Fibroblast of lung (primary cell): ENCODE data around the gene LDB1.

ENCODE experiments used
- CTCF ChIP-seq, 2 donors: IDR thresholded peaks in 1 of 2; conservative IDR thresholded peaks in 1 of 2; 1 replicate in 1 of 2; 2 replicates in 1 of 2; pipeline ENCODE4 v1.5.1; 2011 to 2012; ENCODE audit warnings: low read length in 2 of 2, control low read depth in 1 of 2, inconsistent platforms in 1 of 2, low read depth in 1 of 2, mild to moderate bottlenecking in 1 of 2
- EZH2 ChIP-seq: IDR thresholded peaks from 2 replicates; pipeline ENCODE4 v1.5.1; 2012; ENCODE audit warnings: low read length, control low read depth, mild to moderate bottlenecking; ENCODE audit errors: missing control alignments

GRCh38 chr10:102140218-102140617 is 20.1 kb upstream of the LDB1 start:
- TF ChIP-seq CTCF (conservative IDR thresholded peaks at IDR 0.05 in 1 of 2, IDR thresholded peaks at IDR 0.05 in 1 of 2; ENCODE audit: low read depth in 1 of 2, low read length in 2 of 2) = no peak
- TF ChIP-seq EZH2 = no peak
